HEK293 (cell line): Measurements from ENCODE around the gene PPP1CC.
"Not testable (repeated sequence)": the region's sequence is repeated elsewhere in the genome, so short reads cannot be mapped to it uniquely, and the experiment has no call there.

Experiments
- CTCF ChIA-PET: fragments of 350-600 bp; formaldehyde crosslinking; extraction: SDS; loops from one replicate; lab custom pipeline; 2021; ENCODE audit warnings: antibody characterized with exemption; lab: Yijun Ruan, JAX
- POLR2A ChIA-PET: fragments of 300-600 bp; formaldehyde crosslinking; extraction: SDS; loops from one replicate; lab custom pipeline; 2020; ENCODE audit warnings: antibody characterized with exemption, inconsistent platforms; lab: Yijun Ruan, JAX
- H3K27ac ChIP-seq: fragments of 200-500 bp; sonication (Bioruptor generic); 2 replicates; pipeline ENCODE4 v1.5.1; 2014; ENCODE audit warnings: low read depth, low read length, control low read depth, inconsistent platforms; ENCODE audit errors: extremely low read depth
- H3K36me3 ChIP-seq, 2 experiments: fragments of 200-500 bp in 1 of 2; sonication (Bioruptor generic) in 1 of 2; 1 replicate in 1 of 2; 2 replicates in 1 of 2; pipeline ENCODE4 v1.5.1; 2014 to 2017; ENCODE audit warnings: inconsistent platforms in 2 of 2, low read length in 2 of 2; ENCODE audit not compliant: control insufficient read depth in 2 of 2, insufficient read depth in 1 of 2
- H3K4me1 ChIP-seq: fragments of 200-500 bp; sonication (Bioruptor generic); 2 replicates; pipeline ENCODE4 v1.5.1; 2014; ENCODE audit warnings: mild to moderate bottlenecking, low read length, inconsistent platforms; ENCODE audit not compliant: control insufficient read depth, insufficient read depth
- H3K4me3 ChIP-seq: 2 replicates; pipeline ENCODE4 v1.5.1; 2011; ENCODE audit warnings: low read depth, mild to moderate bottlenecking, control low read depth, low read length, moderate library complexity
- H3K9me3 ChIP-seq: fragments of 200-500 bp; sonication (Bioruptor generic); 2 replicates; pipeline ENCODE4 v1.5.1; 2014; ENCODE audit warnings: low read depth, low read length, inconsistent platforms; ENCODE audit not compliant: control insufficient read depth, insufficient read depth
- CTCF ChIP-seq: fragments of 450-650 bp; formaldehyde crosslinking; IDR thresholded peaks from 2 replicates; pipeline ENCODE4 v1.5.1; 2016; ENCODE audit warnings: missing biosample characterization, missing genetic modification characterization
- HOXD13 ChIP-seq: sonication (generic); formaldehyde crosslinking; IDR thresholded peaks from 2 replicates; pipeline ENCODE4 v1.8.0; 2022; ENCODE audit warnings: missing genetic modification reagents, borderline replicate concordance
- PRDM1 ChIP-seq: fragments of 450-650 bp; formaldehyde crosslinking; IDR thresholded peaks from 2 replicates; pipeline ENCODE4; 2016; ENCODE audit warnings: missing biosample characterization, missing genetic modification characterization
- SP7 ChIP-seq: fragments of 450-650 bp; formaldehyde crosslinking; IDR thresholded peaks from 2 replicates; pipeline ENCODE4 v1.5.1; 2016; ENCODE audit warnings: missing biosample characterization, missing genetic modification characterization
- ZBTB1 ChIP-seq: fragments of 450-650 bp; formaldehyde crosslinking; IDR thresholded peaks from 2 replicates; pipeline ENCODE4 v1.5.1; 2016; ENCODE audit warnings: missing biosample characterization, missing genetic modification characterization
- ZBTB26 ChIP-seq: fragments of 450-650 bp; formaldehyde crosslinking; optimal IDR thresholded peaks from 2 replicates; pipeline ENCODE3; 2016; ENCODE audit warnings: missing biosample characterization, mild to moderate bottlenecking, missing genetic modification characterization
- ZBTB48 ChIP-seq: fragments of 450-650 bp; formaldehyde crosslinking; IDR thresholded peaks from 2 replicates; pipeline ENCODE4 v1.5.1; 2016; ENCODE audit warnings: missing biosample characterization, missing genetic modification characterization
- ZBTB7A ChIP-seq: fragments of 450-650 bp; formaldehyde crosslinking; IDR thresholded peaks from 2 replicates; pipeline ENCODE4 v1.5.1; 2016; ENCODE audit warnings: low read depth, missing biosample characterization, missing genetic modification characterization
- ZBTB8A ChIP-seq: fragments of 450-650 bp; formaldehyde crosslinking; IDR thresholded peaks from 2 replicates; pipeline ENCODE4 v1.5.1; 2016; ENCODE audit warnings: missing biosample characterization, missing genetic modification characterization
- ZEB2 ChIP-seq: fragments of 450-650 bp; formaldehyde crosslinking; IDR thresholded peaks from 2 replicates; pipeline ENCODE4 v1.5.1; 2016; ENCODE audit warnings: missing biosample characterization, missing genetic modification characterization
- ZFP3 ChIP-seq: fragments of 450-650 bp; formaldehyde crosslinking; IDR thresholded peaks from 2 replicates; pipeline ENCODE4 v1.5.1; 2016; ENCODE audit warnings: low read depth, missing biosample characterization, missing genetic modification characterization
- ZNF10 ChIP-seq: fragments of 450-650 bp; formaldehyde crosslinking; IDR thresholded peaks from 2 replicates; pipeline ENCODE4 v1.5.1; 2017; ENCODE audit warnings: missing biosample characterization, missing genetic modification characterization
- ZNF112 ChIP-seq: fragments of 450-650 bp; formaldehyde crosslinking; IDR thresholded peaks from 2 replicates; pipeline ENCODE4 v1.5.0; 2017; ENCODE audit warnings: missing biosample characterization, missing genetic modification characterization
- ZNF121 ChIP-seq: fragments of 450-650 bp; formaldehyde crosslinking; IDR thresholded peaks from 2 replicates; pipeline ENCODE4 v1.5.1; 2016; ENCODE audit warnings: missing biosample characterization, missing genetic modification characterization
- ZNF16 ChIP-seq: fragments of 450-650 bp; formaldehyde crosslinking; IDR thresholded peaks from 2 replicates; pipeline ENCODE4 v1.5.1; 2016; ENCODE audit warnings: low read depth, missing biosample characterization, missing genetic modification characterization
- ZNF175 ChIP-seq: fragments of 450-650 bp; formaldehyde crosslinking; IDR thresholded peaks from 2 replicates; pipeline ENCODE4 v1.5.1; 2016; ENCODE audit warnings: missing biosample characterization, missing genetic modification characterization
- ZNF248 ChIP-seq: fragments of 450-650 bp; formaldehyde crosslinking; IDR thresholded peaks from 2 replicates; pipeline ENCODE4 v1.5.1; 2017; ENCODE audit warnings: missing biosample characterization, missing genetic modification characterization
- ZNF354C ChIP-seq: fragments of 450-650 bp; formaldehyde crosslinking; IDR thresholded peaks from 2 replicates; pipeline ENCODE4 v1.5.1; 2016; ENCODE audit warnings: missing biosample characterization, missing genetic modification characterization, low read depth, borderline replicate concordance
- ZNF37A ChIP-seq: fragments of 450-650 bp; IDR thresholded peaks from 2 replicates; pipeline ENCODE4 v1.5.1; 2018; ENCODE audit warnings: missing biosample characterization, missing genetic modification characterization
- ZNF510 ChIP-seq: fragments of 450-650 bp; formaldehyde crosslinking; IDR thresholded peaks from 2 replicates; pipeline ENCODE4 v1.5.1; 2018; ENCODE audit warnings: mild to moderate bottlenecking, missing genetic modification characterization, missing biosample characterization; ENCODE audit not compliant: insufficient replicate concordance
- ZNF549 ChIP-seq: fragments of 450-650 bp; IDR thresholded peaks from 2 replicates; pipeline ENCODE4 v1.5.1; 2018; ENCODE audit warnings: missing biosample characterization, missing genetic modification characterization, mild to moderate bottlenecking, inconsistent platforms, moderate library complexity
- ZNF596 ChIP-seq: fragments of 450-650 bp; IDR thresholded peaks from 2 replicates; pipeline ENCODE4 v1.5.0; 2018; ENCODE audit warnings: missing biosample characterization, mild to moderate bottlenecking, missing genetic modification characterization, moderate library complexity
- ZNF654 ChIP-seq: fragments of 450-650 bp; formaldehyde crosslinking; IDR thresholded peaks from 2 replicates; pipeline ENCODE4 v1.5.1; 2016; ENCODE audit warnings: low read depth, missing biosample characterization, missing genetic modification characterization
- ZNF692 ChIP-seq: fragments of 450-650 bp; formaldehyde crosslinking; IDR thresholded peaks from 2 replicates; pipeline ENCODE4 v1.5.1; 2016; ENCODE audit warnings: missing biosample characterization, missing genetic modification characterization
- ZNF768 ChIP-seq: fragments of 450-650 bp; formaldehyde crosslinking; IDR thresholded peaks from 2 replicates; pipeline ENCODE4 v1.5.1; 2018; ENCODE audit warnings: missing biosample characterization, mild to moderate bottlenecking, missing genetic modification characterization
- ZSCAN23 ChIP-seq: fragments of 450-650 bp; formaldehyde crosslinking; IDR thresholded peaks from 2 replicates; pipeline ENCODE4 v1.5.1; 2016; ENCODE audit warnings: missing biosample characterization, missing genetic modification characterization
- TF ChIP-seq, protein P1 (sequence below): fragments of 450-650 bp; formaldehyde crosslinking; IDR thresholded peaks from 2 replicates; pipeline ENCODE4 v1.5.1; 2016; ENCODE audit warnings: missing biosample characterization, missing genetic modification characterization

The PPP1CC gene

DNA sequence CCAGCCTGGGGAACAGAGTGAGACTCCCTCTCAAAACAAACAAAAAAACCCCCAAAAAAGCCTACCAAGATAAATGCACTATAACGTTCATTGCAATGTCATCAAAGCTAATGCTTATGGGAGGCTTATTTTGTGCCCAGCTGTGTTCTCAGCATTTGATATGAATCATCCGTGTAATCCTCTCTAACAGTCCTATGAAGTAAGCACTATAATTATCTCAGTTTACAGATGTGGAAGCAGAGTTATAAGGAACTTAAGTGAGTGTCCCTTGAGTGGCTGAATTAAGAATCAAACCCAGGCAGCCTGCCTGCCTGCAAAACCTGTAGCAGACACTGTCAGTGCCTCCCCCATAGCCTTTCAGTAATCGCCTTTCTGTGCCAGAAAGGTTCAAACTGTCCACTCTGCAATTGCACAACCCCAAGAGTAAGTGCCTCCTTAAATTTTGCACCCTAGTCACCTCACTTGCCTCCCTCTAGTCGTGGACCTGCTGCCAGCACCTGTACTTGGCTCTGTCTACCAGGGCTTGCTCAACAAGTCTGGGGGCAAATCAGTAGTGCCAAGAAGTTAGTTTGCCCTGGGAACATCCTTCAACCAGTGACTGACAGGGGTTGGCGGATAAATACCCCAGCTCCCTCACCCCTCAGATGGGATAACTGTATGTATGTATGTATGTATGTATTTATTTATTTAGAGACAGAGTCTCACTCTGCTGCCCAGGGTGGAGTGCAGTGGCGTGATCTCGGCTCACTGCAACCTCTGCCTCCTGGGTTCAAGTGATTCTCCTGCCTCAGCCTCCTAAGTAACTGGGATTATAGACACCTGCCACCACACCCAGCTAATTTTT is 23.8 kb upstream of the PPP1CC start:
- ChIA-PET CTCF (no interaction called here), POLR2A (interaction anchor here (0.6 kb wide), 2 partner anchors 8 to 899 kb away, joined by 4 to 5 read pairs; no protein-coding TSS in a partner anchor)
- H3K4me3 ChIP-seq: no peak overlapping the region
- H3K36me3 ChIP-seq: no peaks in the 10 kb centered on the region
- no peaks in the 10 kb centered on the region for H3K9me3 ChIP-seq
- no peak overlapping the region for H3K27ac ChIP-seq
- H3K4me1 ChIP-seq: no peaks in the 10 kb centered on the region
- TF ChIP-seq ZNF10 (tag by site-specific recombination): no peak
- no peak for TF ChIP-seq ZBTB1
- TF ChIP-seq ZNF596 (tag by site-specific recombination): no peak
- TF ChIP-seq ZNF510 (tag by site-specific recombination): no peak
- no peak for TF ChIP-seq ZNF16
- no peak for TF ChIP-seq PRDM1 (tag by site-specific recombination)
- peak; percentile 84 for TF ChIP-seq SP7 (tag by site-specific recombination)
- no peak for TF ChIP-seq ZBTB26 (tag by site-specific recombination)
- TF ChIP-seq ZBTB7A (tag by site-specific recombination): no peak
- no peak for TF ChIP-seq ZNF112 (tag by site-specific recombination)
- TF ChIP-seq ZNF354C (tag by site-specific recombination): no peak
- peak; percentile 92 for TF ChIP-seq ZNF37A (tag by site-specific recombination)
- TF ChIP-seq, all 188 proteins: peak for 2

GRCh38 chr12:110765572-110765971 is 22.9 kb upstream of the PPP1CC start:
- not testable (repeated sequence) for H3K27ac ChIP-seq, H3K4me3 ChIP-seq, H3K9me3 ChIP-seq, H3K36me3 ChIP-seq, H3K4me1 ChIP-seq
- peak; percentile 73; the same call in 1 of the 2 replicates for TF ChIP-seq ZNF121 (tag by site-specific recombination)
- POLR2A ChIA-PET: interaction anchor here (0.6 kb wide), 2 partner anchors 9 to 898 kb away, joined by 4 to 5 read pairs; no protein-coding TSS in a partner anchor
- CTCF ChIA-PET: interaction anchor here (0.7 kb wide), 1 partner anchor 96 kb away, joined by 3 read pairs; no protein-coding TSS in a partner anchor

- ChIA-PET CTCF (interaction anchor here (0.7 kb wide), 3 partner anchors 67 to 1175 kb away, joined by 3 read pairs; no protein-coding TSS in a partner anchor), POLR2A (no interaction called here)
- Histone ChIP-seq H3K27ac (no peak overlapping the region), H3K36me3 (no peaks in the 10 kb centered on the region), H3K4me3 (no peak overlapping the region), H3K4me1 (no peaks in the 10 kb centered on the region), H3K9me3 (no peaks in the 10 kb centered on the region)
- TF ChIP-seq HOXD13 (no peak), ZBTB48 (tag by site-specific recombination) (no peak), ZNF37A (tag by site-specific recombination) (no peak), ZFP3 (tag by site-specific recombination) (no peak), ZNF549 (no peak), ZBTB8A (no peak), ZNF654 (tag by site-specific recombination) (no peak), ZNF768 (tag by site-specific recombination) (no peak), ZEB2 (no peak), ZNF692 (tag by site-specific recombination) (no peak), ZNF175 (tag by site-specific recombination) (no peak), CTCF (tag by site-specific recombination) (no peak), ZNF248 (tag by site-specific recombination) (no peak), ZSCAN23 (no peak)
- TF ChIP-seq, protein P1, sequence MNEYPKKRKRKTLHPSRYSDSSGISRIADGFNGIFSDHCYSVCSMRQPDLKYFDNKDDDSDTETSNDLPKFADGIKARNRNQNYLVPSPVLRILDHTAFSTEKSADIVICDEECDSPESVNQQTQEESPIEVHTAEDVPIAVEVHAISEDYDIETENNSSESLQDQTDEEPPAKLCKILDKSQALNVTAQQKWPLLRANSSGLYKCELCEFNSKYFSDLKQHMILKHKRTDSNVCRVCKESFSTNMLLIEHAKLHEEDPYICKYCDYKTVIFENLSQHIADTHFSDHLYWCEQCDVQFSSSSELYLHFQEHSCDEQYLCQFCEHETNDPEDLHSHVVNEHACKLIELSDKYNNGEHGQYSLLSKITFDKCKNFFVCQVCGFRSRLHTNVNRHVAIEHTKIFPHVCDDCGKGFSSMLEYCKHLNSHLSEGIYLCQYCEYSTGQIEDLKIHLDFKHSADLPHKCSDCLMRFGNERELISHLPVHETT (tag by site-specific recombination): no peak
These were observed 22.4 kb upstream of the PPP1CC start for GRCh38 chr12:110765111-110765510.
